Coronary artery (tissue), 2 donors: ENCODE measurements around the gene ZNF750.

Experiments used
- DNase-seq: peaks from one replicate; pipeline ENCODE4 v3.0.0-alpha.2; 2017; ENCODE audit warnings: low spot score
- H3K27ac ChIP-seq, 2 donors: fragments of 200-600 bp; sonication (generic); one replicate each; pipeline ENCODE4 v1.5.1; 2016 to 2019
- H3K4me3 ChIP-seq: fragments of 200-600 bp; sonication (generic); 2 replicates; pipeline ENCODE4 v1.5.1; 2016; ENCODE audit warnings: mild to moderate bottlenecking, moderate library complexity
- TF ChIP-seq, protein P1 (sequence below): fragments of 200-600 bp; sonication (generic); IDR thresholded peaks from one replicate; pipeline ENCODE4 v1.5.1; 2019; ENCODE audit warnings: antibody characterized with exemption

The ZNF750 gene

DNA sequence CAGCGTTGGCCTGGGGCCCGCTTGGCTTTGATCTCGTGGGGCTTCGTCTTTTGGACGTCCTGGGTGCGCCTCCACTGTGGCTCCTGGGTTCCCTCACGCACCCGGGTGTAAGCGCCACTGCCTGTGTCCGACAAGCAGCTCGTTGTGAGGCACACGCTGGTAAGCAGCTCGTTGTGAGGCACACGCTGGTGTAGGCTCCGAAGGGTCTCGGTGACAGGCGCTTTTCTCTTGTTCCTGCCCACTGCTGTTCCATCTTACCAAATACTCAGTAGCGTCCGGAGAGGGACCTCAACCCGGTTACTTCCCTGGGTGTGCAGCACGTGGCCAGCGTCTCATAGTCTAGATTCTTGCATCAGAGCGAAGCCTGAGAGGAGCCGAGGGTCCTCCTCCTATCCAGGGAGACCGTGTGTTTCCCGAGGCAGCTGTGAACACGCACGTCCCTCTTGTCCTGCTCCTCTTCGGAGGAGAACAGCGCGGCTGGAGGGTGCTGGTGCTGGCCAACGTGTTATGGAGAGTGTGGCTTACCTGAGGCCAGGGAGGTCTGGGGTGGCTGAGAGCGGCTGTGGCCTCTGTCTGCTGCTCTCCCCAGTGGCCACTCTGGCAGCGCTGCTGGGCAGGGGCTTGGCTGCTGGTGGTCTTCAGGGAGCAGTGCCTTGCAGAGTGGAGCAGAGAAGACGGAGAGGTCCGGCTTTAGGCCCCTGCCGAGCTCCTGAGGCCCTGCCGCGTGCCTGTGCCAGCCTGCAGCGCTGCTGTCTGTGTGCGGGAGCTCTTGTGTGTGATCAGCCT is 32.1 kb upstream of the ZNF750 start:
- Histone ChIP-seq H3K4me3 (no peak overlapping the region), H3K27ac (peak overlapping the region in 1 of 2 donors; percentile 49)
- DNase-seq: no peak
- TF ChIP-seq, protein P1, sequence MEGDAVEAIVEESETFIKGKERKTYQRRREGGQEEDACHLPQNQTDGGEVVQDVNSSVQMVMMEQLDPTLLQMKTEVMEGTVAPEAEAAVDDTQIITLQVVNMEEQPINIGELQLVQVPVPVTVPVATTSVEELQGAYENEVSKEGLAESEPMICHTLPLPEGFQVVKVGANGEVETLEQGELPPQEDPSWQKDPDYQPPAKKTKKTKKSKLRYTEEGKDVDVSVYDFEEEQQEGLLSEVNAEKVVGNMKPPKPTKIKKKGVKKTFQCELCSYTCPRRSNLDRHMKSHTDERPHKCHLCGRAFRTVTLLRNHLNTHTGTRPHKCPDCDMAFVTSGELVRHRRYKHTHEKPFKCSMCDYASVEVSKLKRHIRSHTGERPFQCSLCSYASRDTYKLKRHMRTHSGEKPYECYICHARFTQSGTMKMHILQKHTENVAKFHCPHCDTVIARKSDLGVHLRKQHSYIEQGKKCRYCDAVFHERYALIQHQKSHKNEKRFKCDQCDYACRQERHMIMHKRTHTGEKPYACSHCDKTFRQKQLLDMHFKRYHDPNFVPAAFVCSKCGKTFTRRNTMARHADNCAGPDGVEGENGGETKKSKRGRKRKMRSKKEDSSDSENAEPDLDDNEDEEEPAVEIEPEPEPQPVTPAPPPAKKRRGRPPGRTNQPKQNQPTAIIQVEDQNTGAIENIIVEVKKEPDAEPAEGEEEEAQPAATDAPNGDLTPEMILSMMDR: no peak

DNA sequence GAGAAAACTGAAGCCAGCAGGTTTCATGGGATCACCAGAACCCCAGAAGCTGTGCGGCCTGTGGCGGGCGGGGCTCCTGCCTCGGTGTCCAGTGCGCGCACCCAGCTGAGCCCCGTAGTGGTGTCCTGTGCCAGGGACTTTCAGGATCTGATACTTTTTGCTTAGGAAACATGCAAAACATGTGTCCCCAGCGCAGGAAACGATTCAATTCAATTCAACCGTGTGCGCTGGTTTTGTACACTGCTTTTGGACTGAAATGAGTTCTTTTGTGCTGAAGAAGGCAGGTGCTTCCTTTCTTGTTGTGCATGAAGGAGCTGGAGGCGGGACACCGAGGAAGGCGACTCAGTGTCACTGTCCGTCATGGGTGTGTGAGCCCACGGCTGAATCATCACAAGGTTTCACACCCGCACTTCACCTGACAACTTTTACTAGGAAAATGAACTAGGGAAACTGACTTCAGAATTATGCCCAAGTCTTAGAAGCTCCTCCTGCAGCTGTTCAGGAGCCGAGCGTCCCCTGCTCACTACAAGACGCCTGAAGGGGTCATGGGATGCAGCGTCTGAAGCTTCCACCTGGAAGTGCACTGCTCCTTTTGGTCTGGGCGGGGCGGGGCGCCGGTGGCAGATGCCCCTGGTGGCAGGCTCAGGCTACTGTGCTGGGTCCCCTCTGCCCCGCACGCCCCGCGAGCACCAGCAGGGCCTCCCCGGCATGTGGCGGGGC is 31.4 kb upstream of the ZNF750 start:
- H3K27ac ChIP-seq: peak overlapping the region in 1 of 2 donors; percentile 49
- TF ChIP-seq, protein P1: no peak

DNA sequence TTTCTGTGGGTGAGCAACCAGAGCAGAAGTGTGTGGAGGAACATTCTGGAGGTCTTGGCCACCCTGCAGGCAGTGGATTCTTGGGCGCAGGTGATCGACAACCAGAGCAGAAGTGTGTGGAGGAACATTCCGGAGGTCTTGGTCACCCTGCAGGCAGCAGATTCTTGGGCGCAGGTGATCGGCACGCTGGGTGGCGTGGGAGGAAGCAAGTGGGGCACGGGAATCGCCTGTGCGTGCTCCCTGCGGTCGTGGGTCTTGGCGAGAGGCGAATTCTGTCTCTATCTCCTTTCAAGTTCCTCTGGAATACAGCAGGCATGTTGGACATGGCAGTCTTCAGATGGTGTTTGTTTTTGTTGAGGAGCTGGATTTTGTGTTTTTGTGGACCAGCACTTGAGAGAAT is 30.7 kb upstream of the ZNF750 start:
- no peak for DNase-seq
- Histone ChIP-seq H3K4me3 (no peak overlapping the region), H3K27ac (no peak overlapping the region)
- TF ChIP-seq, protein P1: no peak

More for the DNA sequence above, 31.4 kb upstream of the ZNF750 start:
- DNase-seq: no peak
- H3K4me3 ChIP-seq: no peak overlapping the region

DNA sequence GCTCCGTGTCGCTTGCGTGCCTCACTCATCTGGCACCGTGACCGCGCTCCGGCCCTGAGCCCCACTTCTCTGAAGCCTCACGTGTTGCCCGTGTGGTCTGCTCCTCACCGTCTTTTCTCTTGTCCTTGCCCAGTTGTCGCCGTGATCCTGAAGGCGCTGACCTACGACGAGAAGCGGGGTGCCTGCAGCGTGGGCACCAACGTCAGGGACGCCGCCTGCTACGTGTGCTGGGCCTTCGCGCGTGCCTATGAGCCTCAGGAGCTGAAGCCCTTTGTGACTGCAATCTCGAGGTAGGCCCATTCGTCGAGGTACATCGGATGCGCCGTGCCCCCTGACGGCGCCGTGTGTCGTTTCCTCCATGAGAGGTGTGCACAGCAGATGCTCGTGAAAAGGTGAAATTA is 30.3 kb upstream of the ZNF750 start:
- TF ChIP-seq, protein P1: no peak
- no peak for DNase-seq
- Histone ChIP-seq H3K27ac (no peak overlapping the region), H3K4me3 (no peak overlapping the region)

DNA sequence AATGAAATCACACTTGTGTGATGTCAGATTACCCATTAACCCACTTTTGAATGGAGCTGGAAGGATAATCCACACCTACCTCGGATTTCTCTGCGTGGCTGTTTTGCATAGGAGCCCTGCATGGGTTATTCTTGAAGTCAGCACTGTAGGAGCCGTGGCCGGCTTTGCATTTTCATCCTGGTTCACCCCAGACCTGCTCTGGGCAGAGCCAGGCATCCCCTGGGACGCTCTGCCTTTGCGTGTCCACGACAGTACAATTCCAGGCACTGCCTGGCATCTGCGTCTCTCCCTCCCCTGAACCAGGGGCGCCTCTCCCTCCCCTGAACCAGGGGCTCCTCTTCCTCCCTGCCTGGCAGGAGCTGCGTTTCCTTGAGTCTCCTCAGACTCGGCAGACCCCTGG is 29.7 kb upstream of the ZNF750 start:
- H3K27ac ChIP-seq: no peak overlapping the region
- TF ChIP-seq, protein P1: no peak
- no peak overlapping the region for H3K4me3 ChIP-seq
- no peak for DNase-seq

DNA sequence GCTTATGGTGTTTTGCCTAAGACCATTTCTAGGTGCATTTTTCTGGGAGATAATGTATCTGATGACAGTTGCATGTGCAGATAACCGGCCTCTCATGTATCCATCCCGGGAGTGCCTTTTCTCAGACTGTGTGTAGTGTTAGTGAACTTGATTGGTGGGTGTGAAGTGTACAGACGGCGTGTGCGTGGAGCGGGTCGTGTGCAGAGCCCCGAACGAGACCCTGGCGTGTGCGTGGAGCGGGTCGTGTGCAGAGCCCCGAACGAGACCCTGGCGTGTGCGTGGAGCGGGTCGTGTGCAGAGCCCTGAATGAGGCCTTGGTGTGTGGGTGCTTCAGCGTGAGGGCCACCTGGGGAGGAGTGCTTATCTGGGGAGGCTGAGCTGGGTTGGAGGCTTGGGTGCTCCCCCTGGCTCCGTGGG is 28.9 kb upstream of the ZNF750 start:
- TF ChIP-seq, protein P1: no peak
- no peak overlapping the region for H3K4me3 ChIP-seq
- H3K27ac ChIP-seq: no peak overlapping the region
- DNase-seq: no peak
